Neural cell (in vitro differentiated cells): ENCODE data around the gene PANK4.

Experiments
- CTCF ChIP-seq: fragments of 450-650 bp; IDR thresholded peaks from 2 replicates; pipeline ENCODE4 v1.5.1; 2014; ENCODE audit warnings: antibody characterized with exemption, mild to moderate bottlenecking, moderate library complexity; ENCODE audit not compliant: poor library complexity, severe bottlenecking
- POLR2AphosphoS5 ChIP-seq: IDR thresholded peaks from 2 replicates; pipeline ENCODE4 v1.6.1; 2012

- TF ChIP-seq CTCF (no peak), POLR2AphosphoS5 (no peak)
Observed at GRCh38 chr1:2504949-2505272, 21.5 kb downstream of the PANK4 start.
